Mesothelial cell of epicardium (in vitro differentiated cells): ENCODE results near the gene SLC6A3. TPM values are rescaled to one million over a fixed set of nuclear protein-coding genes. Genes with fewer than 3 reads are reported as not detected.

Experiments
- DNase-seq, 2 experiments: peaks; one replicate each; pipeline ENCODE4 v3.0.0; 2021; ENCODE audit warnings: low spot score in 2 of 2; ENCODE audit not compliant: unreplicated experiment in 2 of 2
- H3K27ac Mint-ChIP-seq: 2 replicates; pipeline ENCODE4 v1.8.0; 2021; ENCODE audit warnings: mixed read lengths
- H3K27me3 Mint-ChIP-seq: 2 replicates; pipeline ENCODE4 v1.8.0; 2021; ENCODE audit warnings: low read depth, mixed read lengths
- H3K36me3 Mint-ChIP-seq: 2 replicates; pipeline ENCODE4 v1.8.0; 2021; ENCODE audit warnings: mixed read lengths
- H3K4me1 Mint-ChIP-seq: 2 replicates; pipeline ENCODE4 v1.8.0; 2021; ENCODE audit warnings: mixed read lengths
- H3K4me3 Mint-ChIP-seq: 2 replicates; pipeline ENCODE4 v1.8.0; 2021; ENCODE audit warnings: mild to moderate bottlenecking, moderate library complexity, mixed read lengths
- H3K9me3 Mint-ChIP-seq: 2 replicates; pipeline ENCODE4 v1.8.0; 2021; ENCODE audit warnings: mixed read lengths
- CTCF ChIP-seq: fragments of 200-600 bp; sonication (generic); IDR thresholded peaks from one replicate; pipeline ENCODE4 v1.5.0; 2021; ENCODE audit warnings: antibody characterized with exemption; ENCODE audit not compliant: unreplicated experiment
- total RNA-seq: library from RNA; stranded (reverse); gene quantifications from 3 replicates; pipeline ENCODE4 v1.2.1, GENCODE V29; 2021

Gene SLC6A3
- total RNA-seq, 1 donor from 2014 or later: 0.04 TPM

- Mint-ChIP-seq H3K9me3 (peaks cover 10% of the 10 kb centered on the region), H3K27ac (no peak overlapping the region), H3K36me3 (peaks cover 57% of the 10 kb centered on the region), H3K4me3 (no peak overlapping the region), H3K4me1 (no peaks in the 10 kb centered on the region), H3K27me3 (no peaks in the 10 kb centered on the region)
- no peak for DNase-seq
- no peak for TF ChIP-seq CTCF
Observed at GRCh38 chr5:1464511-1464910, 19.3 kb upstream of the SLC6A3 start.

- H3K27ac Mint-ChIP-seq: no peak overlapping the region
- no peak for TF ChIP-seq CTCF
- H3K4me1 Mint-ChIP-seq: no peaks in the 10 kb centered on the region
- no peak overlapping the region for H3K4me3 Mint-ChIP-seq
- no peak for DNase-seq
- peaks cover 10% of the 10 kb centered on the region for H3K9me3 Mint-ChIP-seq
- H3K36me3 Mint-ChIP-seq: peaks cover 57% of the 10 kb centered on the region
- H3K27me3 Mint-ChIP-seq: no peaks in the 10 kb centered on the region
Observed at GRCh38 chr5:1464096-1464446, 18.8 kb upstream of the SLC6A3 start.

GRCh38 chr5:1463326-1464095 lies 18.3 kb upstream of the SLC6A3 start:
- Mint-ChIP-seq H3K9me3 (peaks cover 11% of the 10 kb centered on the region), H3K36me3 (peaks cover 59% of the 10 kb centered on the region), H3K27me3 (no peaks in the 10 kb centered on the region), H3K4me1 (no peaks in the 10 kb centered on the region), H3K27ac (no peak overlapping the region), H3K4me3 (no peak overlapping the region)
- no peak for TF ChIP-seq CTCF
- no peak for DNase-seq

- DNase-seq: no peak
- Mint-ChIP-seq H3K36me3 (peaks cover 63% of the 10 kb centered on the region), H3K27me3 (no peaks in the 10 kb centered on the region), H3K4me1 (no peaks in the 10 kb centered on the region), H3K27ac (no peak overlapping the region), H3K9me3 (peaks cover 16% of the 10 kb centered on the region), H3K4me3 (no peak overlapping the region)
- no peak for TF ChIP-seq CTCF
Observed at GRCh38 chr5:1462358-1462757, 17.1 kb upstream of the SLC6A3 start.

- TF ChIP-seq CTCF: no peak
- Mint-ChIP-seq H3K27me3 (no peaks in the 10 kb centered on the region), H3K36me3 (peaks cover 69% of the 10 kb centered on the region), H3K9me3 (peaks cover 25% of the 10 kb centered on the region), H3K27ac (no peak overlapping the region), H3K4me3 (no peak overlapping the region), H3K4me1 (no peaks in the 10 kb centered on the region)
- no peak for DNase-seq
Observed at GRCh38 chr5:1461396-1461795, 16.2 kb upstream of the SLC6A3 start.
